HepG2 (cell line): Measurements from ENCODE around the gene KAT6B. TPM values are rescaled to one million over a fixed set of nuclear protein-coding genes. Genes with fewer than 3 reads are reported as not detected.

Source experiments
- ATAC-seq: fragments of 200-7000 bp; cut with Tn5 transposase; 3 replicates; pipeline ENCODE4 v1.9.1; 2020; ENCODE audit warnings: mild to moderate bottlenecking, moderate library complexity
- BruUV-seq: library from RNA; stranded (reverse); fragments of 400-500 nt; replicated peaks from 2 replicates; lab custom pipeline; 2021; lab: Mats Ljungman, UMichigan
- CTCF ChIA-PET: fragments of 300-600 bp; formaldehyde crosslinking; extraction: SDS; loops from one replicate; lab custom pipeline; 2021; ENCODE audit warnings: low total read pairs, inconsistent platforms, low intra/inter-chr PET ratio; lab: Yijun Ruan, JAX
- POLR2A ChIA-PET: fragments of 350-600 bp; sonication (Branson Sonifier 250); formaldehyde crosslinking; loops from one replicate; lab custom pipeline; 2020; ENCODE audit warnings: antibody characterized with exemption, inconsistent platforms; lab: Yijun Ruan, JAX
- DNase-seq: peaks from one replicate; pipeline ENCODE4 v3.0.0-alpha.2; 2015; ENCODE audit warnings: low spot score
- FAIRE-seq: peaks from 3 replicates; lab custom pipeline; 2011; peaks lifted over from hg19 to GRCh38; lab: Jason Lieb, UNC
- H2AFZ ChIP-seq: one replicate; pipeline ENCODE4 v1.6.1; 2011; ENCODE audit warnings: low read length, inconsistent platforms
- H3K27ac ChIP-seq: fragments of 300-600 bp; 3 replicates; pipeline ENCODE4 v1.8.0; 2011; ENCODE audit warnings: mixed run types, mild to moderate bottlenecking, mixed read lengths, low read length, inconsistent platforms; ENCODE audit not compliant: insufficient read depth; ENCODE audit errors: extremely low read length
- H3K27me3 ChIP-seq, 2 experiments: fragments of 200-600 bp in 1 of 2; 2 replicates in 1 of 2; 3 replicates in 1 of 2; pipeline versions ENCODE4 v1.6.0 to v1.8.0; 2011; ENCODE audit warnings: low read length in 2 of 2, mild to moderate bottlenecking in 2 of 2, moderate library complexity in 2 of 2, inconsistent platforms in 1 of 2; ENCODE audit not compliant: insufficient read depth in 2 of 2, control insufficient read depth in 1 of 2
- H3K36me3 ChIP-seq, 2 experiments: fragments of 200-600 bp in 1 of 2; replicated peaks in 1 of 2; 2 replicates in 1 of 2; 3 replicates in 1 of 2; pipeline versions ENCODE4 v1.5.1 to v1.8.0; 2011; ENCODE audit warnings: low read length in 2 of 2, inconsistent platforms in 1 of 2; ENCODE audit not compliant: insufficient read depth in 2 of 2, control insufficient read depth in 1 of 2
- H3K4me1 ChIP-seq: 2 replicates; pipeline ENCODE4 v1.5.1; 2012; ENCODE audit warnings: low read length, inconsistent platforms; ENCODE audit not compliant: insufficient read depth
- H3K4me2 ChIP-seq: 2 replicates; pipeline ENCODE4 v1.6.0; 2011; ENCODE audit warnings: low read depth, low read length, inconsistent platforms
- H3K4me3 ChIP-seq, 3 experiments: fragments of 200-600 bp in 1 of 3; sonication (generic), shearing (Covaris generic) in 1 of 3; replicated peaks in 1 of 3; 2 replicates each; pipeline ENCODE4 v1.5.1; 2011 to 2016; ENCODE audit warnings: low read length in 3 of 3, inconsistent platforms in 2 of 3, low read depth in 2 of 3, mild to moderate bottlenecking in 2 of 3, control low read depth in 1 of 3, mixed read lengths in 1 of 3; ENCODE audit not compliant: insufficient read depth in 1 of 3
- H3K79me2 ChIP-seq: one replicate; pipeline ENCODE4 v1.6.1; 2011; ENCODE audit warnings: low read length, inconsistent platforms; ENCODE audit not compliant: insufficient read depth
- H3K9ac ChIP-seq: 2 replicates; pipeline ENCODE4 v1.6.0; 2011; ENCODE audit warnings: mild to moderate bottlenecking, low read depth, low read length, inconsistent platforms; ENCODE audit not compliant: insufficient read depth
- H3K9me3 ChIP-seq: 2 replicates; pipeline ENCODE4 v1.5.1; 2012; ENCODE audit warnings: mild to moderate bottlenecking, low read length
- H4K20me1 ChIP-seq: 2 replicates; pipeline ENCODE4 v1.6.0; 2011; ENCODE audit warnings: inconsistent platforms, mild to moderate bottlenecking, low read length, moderate library complexity; ENCODE audit not compliant: insufficient read depth
- AGO2 ChIP-seq: fragments of 200-400 bp; formaldehyde crosslinking; optimal IDR thresholded peaks from 2 replicates; pipeline ENCODE3; 2017; ENCODE audit warnings: mild to moderate bottlenecking, low read depth, low read length, moderate library complexity
- MYC ChIP-seq: sonication (generic); formaldehyde crosslinking; IDR thresholded peaks from 2 replicates; pipeline ENCODE4 v1.9.0; 2021; ENCODE audit warnings: missing genetic modification reagents, borderline replicate concordance
- RBFOX2 ChIP-seq: fragments of 200-400 bp; formaldehyde crosslinking; IDR thresholded peaks from 2 replicates; pipeline ENCODE4 v1.6.1; 2017; ENCODE audit warnings: low read depth, mild to moderate bottlenecking, low read length
- REXO4 ChIP-seq: sonication (generic); formaldehyde crosslinking; IDR thresholded peaks from 2 replicates; pipeline ENCODE4 v1.8.0; 2022; ENCODE audit warnings: missing genetic modification reagents, mild to moderate bottlenecking, borderline replicate concordance
- SIN3A ChIP-seq: IDR thresholded peaks from 2 replicates; pipeline ENCODE4 v1.6.1; 2011; ENCODE audit warnings: low read depth, mild to moderate bottlenecking, control low read depth, low read length, borderline replicate concordance
- ZFP82 ChIP-seq: sonication (generic); formaldehyde crosslinking; IDR thresholded peaks from 2 replicates; pipeline ENCODE4 v1.5.1; 2020; ENCODE audit warnings: mild to moderate bottlenecking, missing genetic modification reagents, borderline replicate concordance
- ZNF326 ChIP-seq: sonication (generic); formaldehyde crosslinking; IDR thresholded peaks from 2 replicates; pipeline ENCODE4 v1.4.0; 2020; ENCODE audit warnings: missing genetic modification reagents, borderline replicate concordance
- ZNF552 ChIP-seq: sonication (generic); formaldehyde crosslinking; IDR thresholded peaks from 2 replicates; pipeline ENCODE4 v1.9.0; 2022; ENCODE audit warnings: missing genetic modification reagents, mild to moderate bottlenecking, borderline replicate concordance
- ZNF773 ChIP-seq: sonication (generic); formaldehyde crosslinking; IDR thresholded peaks from 2 replicates; pipeline ENCODE4 v1.4.0; 2020; ENCODE audit warnings: missing genetic modification reagents, borderline replicate concordance
- WGBS: methylation state at CpG from one replicate; pipeline ENCODE4 v1.1.6; 2017; ENCODE audit warnings: low lambda C conversion rate; 5-methylcytosine and 5-hydroxymethylcytosine counted together
- in situ Hi-C: cut with HindIII; loops from 2 replicates; pipeline ENCODE4 v1.10.0; 2017; ENCODE audit warnings: low pct_unique_long_range_greater_than_20kb; ENCODE audit not compliant: extremely low pct_ligation_motif_present
- intact Hi-C: fragments of 100-400 bp; cut with micrococcal nuclease; formaldehyde crosslinking; loops from one replicate; pipeline ENCODE4 v1.10.0; 2022; ENCODE audit not compliant: unreplicated experiment
- polyA plus RNA-seq, 8 experiments: library from polyadenylated mRNA; depleted of rRNA in 3 of 8; stranded (reverse) in 7 of 8; unstranded in 1 of 8; fragments of >200 nt; fragmentation: Illumina TruSeq in 4 of 8; extraction: Trizol in 4 of 8; gene quantifications; 2 replicates each; pipeline versions ENCODE4 v1.2.1 to v1.2.3, GENCODE V29; 2011 to 2016; ENCODE audit warnings: low read depth in 4 of 8, missing spikeins in 1 of 8, mixed read lengths in 1 of 8; ENCODE audit not compliant: insufficient read depth in 1 of 8
- total RNA-seq, 5 experiments: library from RNA; depleted of rRNA; stranded (reverse); fragments of >200 nt; fragmentation: Illumina TruSeq; extraction: Trizol; gene quantifications; 2 replicates each; pipeline ENCODE4 v1.2.3, GENCODE V29; 2016; ENCODE audit warnings: low read depth in 1 of 5
- TF ChIP-seq, protein P1 (sequence below): sonication (generic); formaldehyde crosslinking; conservative IDR thresholded peaks from 2 replicates; pipeline ENCODE4 v1.5.0; 2020; ENCODE audit warnings: missing genetic modification reagents
- TF ChIP-seq, protein P2 (sequence below): sonication (generic); formaldehyde crosslinking; IDR thresholded peaks from 2 replicates; pipeline ENCODE4 v1.4.0; 2020; ENCODE audit warnings: missing genetic modification reagents

The KAT6B gene
- total and polyA plus RNA-seq, 2 of the 13 experiments (the other 11 are each of a cell fraction or from before 2014, with no cell fraction given) = 3.0 to 9.5 TPM

DNA sequence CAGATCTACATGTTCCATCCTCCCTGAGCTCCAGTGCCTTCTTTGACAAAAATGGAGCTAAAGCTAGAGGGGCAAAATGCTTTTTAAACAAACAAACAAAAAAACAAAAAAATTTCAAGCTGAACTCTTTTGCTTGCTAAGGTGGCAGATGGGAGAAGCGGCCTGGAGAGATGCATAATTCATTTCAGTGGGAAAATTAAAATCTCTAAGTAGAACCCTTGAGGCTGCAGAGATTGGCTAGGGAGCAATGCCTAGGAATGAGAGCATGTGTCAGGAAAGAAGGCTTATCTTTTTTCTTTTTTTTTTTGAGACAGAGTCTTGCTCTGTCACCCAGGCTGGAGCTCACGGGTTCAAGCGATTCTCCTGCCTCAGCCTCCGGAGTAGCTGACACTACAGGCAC, 238.7 kb downstream of the KAT6B start (continued):
- no peak for TF ChIP-seq RBFOX2
- TF ChIP-seq AGO2 = no peak
- no peak for TF ChIP-seq ZNF773 (CRISPR knock-in tag)
- TF ChIP-seq ZFP82 (CRISPR knock-in tag) = no peak
- TF ChIP-seq MYC (CRISPR knock-in tag) = no peak
- no peak for TF ChIP-seq SIN3A
- TF ChIP-seq ZNF552 (CRISPR knock-in tag) = no peak

DNA sequence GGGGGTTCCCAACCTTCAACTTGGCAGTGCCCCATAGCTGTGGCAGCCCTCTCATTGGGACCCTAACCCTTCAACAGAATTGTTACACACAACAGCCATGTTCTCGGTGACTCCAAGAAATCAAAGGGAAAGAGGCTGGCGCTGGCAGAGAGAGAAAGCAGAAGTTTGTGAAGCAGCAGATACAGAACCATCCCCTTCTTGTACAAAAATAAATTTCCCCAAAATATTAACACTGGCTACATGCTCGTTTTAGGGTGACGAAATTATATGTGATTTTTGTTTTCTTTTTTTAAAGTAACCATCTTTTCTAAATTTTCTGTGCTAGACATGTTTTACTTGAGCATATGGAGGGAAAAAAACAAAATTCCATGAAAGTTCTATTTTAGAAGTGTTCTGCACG, 239.9 kb downstream of the KAT6B start:
- Histone ChIP-seq H3K27ac (no peak overlapping the region), H3K9ac (no peak overlapping the region), H3K4me2 (no peak overlapping the region), H4K20me1 (no peaks in the 10 kb centered on the region), H3K9me3 (no peaks in the 10 kb centered on the region), H3K79me2 (no peaks in the 10 kb centered on the region), H3K27me3 (peaks cover 0 to 20% of the 10 kb centered on the region in 2 experiments; a peak in 3 of 5 replicates), H3K4me1 (peaks cover 12% of the 10 kb centered on the region), H2AFZ (no peak overlapping the region), H3K36me3 (no peaks in the 10 kb centered on the region), H3K4me3 (no peak overlapping the region)
- TF ChIP-seq ZNF326 (no peak), REXO4 (CRISPR knock-in tag) (no peak)
- TF ChIP-seq, protein P1, sequence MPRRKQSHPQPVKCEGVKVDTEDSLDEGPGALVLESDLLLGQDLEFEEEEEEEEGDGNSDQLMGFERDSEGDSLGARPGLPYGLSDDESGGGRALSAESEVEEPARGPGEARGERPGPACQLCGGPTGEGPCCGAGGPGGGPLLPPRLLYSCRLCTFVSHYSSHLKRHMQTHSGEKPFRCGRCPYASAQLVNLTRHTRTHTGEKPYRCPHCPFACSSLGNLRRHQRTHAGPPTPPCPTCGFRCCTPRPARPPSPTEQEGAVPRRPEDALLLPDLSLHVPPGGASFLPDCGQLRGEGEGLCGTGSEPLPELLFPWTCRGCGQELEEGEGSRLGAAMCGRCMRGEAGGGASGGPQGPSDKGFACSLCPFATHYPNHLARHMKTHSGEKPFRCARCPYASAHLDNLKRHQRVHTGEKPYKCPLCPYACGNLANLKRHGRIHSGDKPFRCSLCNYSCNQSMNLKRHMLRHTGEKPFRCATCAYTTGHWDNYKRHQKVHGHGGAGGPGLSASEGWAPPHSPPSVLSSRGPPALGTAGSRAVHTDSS (CRISPR knock-in tag) = no peak
- TF ChIP-seq, protein P2, sequence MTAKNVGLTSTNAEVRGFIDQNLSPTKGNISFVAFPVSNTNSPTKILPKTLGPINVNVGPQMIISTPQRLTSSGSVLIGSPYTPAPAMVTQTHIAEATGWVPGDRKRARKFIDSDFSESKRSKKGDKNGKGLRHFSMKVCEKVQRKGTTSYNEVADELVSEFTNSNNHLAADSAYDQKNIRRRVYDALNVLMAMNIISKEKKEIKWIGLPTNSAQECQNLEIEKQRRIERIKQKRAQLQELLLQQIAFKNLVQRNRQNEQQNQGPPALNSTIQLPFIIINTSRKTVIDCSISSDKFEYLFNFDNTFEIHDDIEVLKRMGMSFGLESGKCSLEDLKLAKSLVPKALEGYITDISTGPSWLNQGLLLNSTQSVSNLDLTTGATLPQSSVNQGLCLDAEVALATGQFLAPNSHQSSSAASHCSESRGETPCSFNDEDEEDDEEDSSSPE (CRISPR knock-in tag) = no peak
- in situ Hi-C loops = no loop called here
- FAIRE-seq = no peak
- no peak for ATAC-seq
- CTCF ChIA-PET = no interaction called here
- no TSS peak for BruUV-seq
- POLR2A ChIA-PET = no interaction called here
- DNase-seq = no peak
- 42% methylated on average over 5 of the region's 5 CpGs for WGBS
- intact Hi-C loops = no loop called here
